Ectodermal cell (in vitro differentiated cells): ENCODE results near the gene INPP5E.

Experiments
- H3K27ac ChIP-seq: 2 replicates; pipeline ENCODE4 v1.7.0; 2013; ENCODE audit warnings: mild to moderate bottlenecking, low read depth, low read length; ENCODE audit not compliant: insufficient read depth, poor library complexity, severe bottlenecking
- H3K27me3 ChIP-seq: 2 replicates; pipeline ENCODE4 v1.7.0; 2013; ENCODE audit warnings: mild to moderate bottlenecking, low read length; ENCODE audit not compliant: insufficient read depth, control insufficient read depth, poor library complexity, severe bottlenecking
- H3K36me3 ChIP-seq: one replicate; pipeline ENCODE4 v1.7.0; 2013; ENCODE audit warnings: low read length; ENCODE audit not compliant: control insufficient read depth, insufficient read depth
- H3K4me1 ChIP-seq: one replicate; pipeline ENCODE4 v1.7.0; 2013; ENCODE audit warnings: low read length; ENCODE audit not compliant: control insufficient read depth, insufficient read depth
- H3K4me3 ChIP-seq: 2 replicates; pipeline ENCODE4 v1.7.0; 2013; ENCODE audit warnings: low read depth, low read length, control low read depth; ENCODE audit not compliant: insufficient read depth
- H3K9me3 ChIP-seq: 2 replicates; pipeline ENCODE4 v1.7.0; 2013; ENCODE audit warnings: mild to moderate bottlenecking, low read length, moderate library complexity; ENCODE audit not compliant: control insufficient read depth
- WGBS, 2 experiments: methylation state at CpG; one replicate each; pipeline ENCODE4 v1.1.7; 2013; ENCODE audit warnings: missing lambda C conversion rate in 2 of 2; 5-methylcytosine and 5-hydroxymethylcytosine counted together

Gene INPP5E

GRCh38 chr9:136398286-136398685 is 41.4 kb downstream of the INPP5E start:
- Histone ChIP-seq H3K9me3 (no peaks in the 10 kb centered on the region), H3K27ac (no peak overlapping the region), H3K4me1 (no peaks in the 10 kb centered on the region), H3K36me3 (peaks cover 27% of the 10 kb centered on the region), H3K4me3 (no peak overlapping the region), H3K27me3 (no peaks in the 10 kb centered on the region)
- WGBS, 2 experiments: 95 to 96% methylated on average over 12 of the region's 12 CpGs

- Histone ChIP-seq H3K27me3 (no peaks in the 10 kb centered on the region), H3K27ac (no peak overlapping the region), H3K36me3 (peaks cover 27% of the 10 kb centered on the region), H3K9me3 (no peaks in the 10 kb centered on the region), H3K4me3 (no peak overlapping the region), H3K4me1 (no peaks in the 10 kb centered on the region)
- 91 to 95% methylated on average over 6 of the region's 6 CpGs for WGBS, 2 experiments
Observed at GRCh38 chr9:136397643-136398042, 42.0 kb downstream of the INPP5E start.

- Histone ChIP-seq H3K4me3 (no peak overlapping the region), H3K27me3 (no peaks in the 10 kb centered on the region), H3K27ac (no peak overlapping the region), H3K9me3 (no peaks in the 10 kb centered on the region), H3K4me1 (no peaks in the 10 kb centered on the region), H3K36me3 (peaks cover 33% of the 10 kb centered on the region)
- 94 to 98% methylated on average over 4 of the region's 4 CpGs for WGBS, 2 experiments
Observed at GRCh38 chr9:136396219-136396515, 43.5 kb downstream of the INPP5E start.

- H3K4me3 ChIP-seq: no peak overlapping the region
- no peaks in the 10 kb centered on the region for H3K9me3 ChIP-seq
- no peaks in the 10 kb centered on the region for H3K4me1 ChIP-seq
- 93% methylated on average over 26 of the region's 26 CpGs for WGBS, 2 experiments
- H3K27me3 ChIP-seq: no peaks in the 10 kb centered on the region
- no peak overlapping the region for H3K27ac ChIP-seq
- H3K36me3 ChIP-seq: peaks cover 33% of the 10 kb centered on the region
Observed at GRCh38 chr9:136395345-136396218, 44.1 kb downstream of the INPP5E start.

GRCh38 chr9:136395020-136395340 is 44.7 kb downstream of the INPP5E start:
- Histone ChIP-seq H3K9me3 (no peaks in the 10 kb centered on the region), H3K27me3 (no peaks in the 10 kb centered on the region), H3K36me3 (peaks cover 33% of the 10 kb centered on the region), H3K4me3 (no peak overlapping the region), H3K27ac (no peak overlapping the region), H3K4me1 (no peaks in the 10 kb centered on the region)
- WGBS, 2 experiments: 96% methylated on average over 13 of the region's 13 CpGs

GRCh38 chr9:136394312-136395019 is 45.2 kb downstream of the INPP5E start:
- Histone ChIP-seq H3K27ac (no peak overlapping the region), H3K9me3 (no peaks in the 10 kb centered on the region), H3K36me3 (peaks cover 39% of the 10 kb centered on the region), H3K27me3 (no peaks in the 10 kb centered on the region), H3K4me3 (no peak overlapping the region), H3K4me1 (no peaks in the 10 kb centered on the region)
- WGBS, 2 experiments: 96% methylated on average over 21 of the region's 21 CpGs

- no peaks in the 10 kb centered on the region for H3K9me3 ChIP-seq
- H3K27me3 ChIP-seq: no peaks in the 10 kb centered on the region
- H3K4me1 ChIP-seq: no peaks in the 10 kb centered on the region
- 95 to 97% methylated on average over 17 of the region's 17 CpGs for WGBS, 2 experiments
- H3K4me3 ChIP-seq: no peak overlapping the region
- peaks cover 47% of the 10 kb centered on the region for H3K36me3 ChIP-seq
- no peak overlapping the region for H3K27ac ChIP-seq
Observed at GRCh38 chr9:136393531-136393930, 46.1 kb downstream of the INPP5E start.

GRCh38 chr9:136392538-136393449 is 46.9 kb downstream of the INPP5E start:
- WGBS, 2 experiments: 91 to 93% methylated on average over 21 of the region's 21 CpGs
- Histone ChIP-seq H3K4me1 (no peaks in the 10 kb centered on the region), H3K4me3 (no peak overlapping the region), H3K27ac (no peak overlapping the region), H3K36me3 (peaks cover 52% of the 10 kb centered on the region), H3K9me3 (no peaks in the 10 kb centered on the region), H3K27me3 (no peaks in the 10 kb centered on the region)

- Histone ChIP-seq H3K4me3 (no peak overlapping the region), H3K4me1 (no peaks in the 10 kb centered on the region), H3K27me3 (no peaks in the 10 kb centered on the region), H3K36me3 (peaks cover 60% of the 10 kb centered on the region), H3K9me3 (no peaks in the 10 kb centered on the region), H3K27ac (no peak overlapping the region)
- 95 to 97% methylated on average over 28 of the region's 28 CpGs for WGBS, 2 experiments
Observed at GRCh38 chr9:136391737-136392537, 47.7 kb downstream of the INPP5E start.
